Measurements from ENCODE around the gene SHISA8. TPM values are rescaled to one million over a fixed set of nuclear protein-coding genes. Genes with fewer than 3 reads are reported as not detected.
A peak's percentile ranks its signal among the peaks of the same experiment; 100 is the strongest.

SHISA8 gene
- total RNA-seq (under 1 TPM in 3 of 4 donors, not detected in 1; 0.15 to 0.26 (median 0.26) TPM), polyA plus RNA-seq (not detected)
- long read RNA-seq, donor 1, result 0 reads
- long read RNA-seq, donor 2, partial matches to known transcripts, result 1 of 1 reads
- long read RNA-seq, donor 2, other reads (novel, unspliced or antisense), result 0 of 1 reads

GRCh38 chr22:41915035-41915785 is at the start of gene SHISA8:
SHISA8 (minus strand) TSS chr22:41915074; CDS start chr22:41914667, 407 bp downstream.
- peaks cover 15% of the 10 kb centered on the region for H3K4me1 ChIP-seq

GRCh38 chr22:41964112-41964491 is 49.2 kb upstream of the SHISA8 start:
- DNase-seq (no peak), ATAC-seq (no peak)
- H3K27me3 ChIP-seq (ENCODE audit: insufficient read depth in 3 of 3, low read length in 2 of 3), result peaks cover 0 to 2% (median 0%) of the 10 kb centered on the region in 3 donors
- H3K4me1 ChIP-seq, result no peaks in the 10 kb centered on the region
- no peak for TF ChIP-seq CTCF (IDR thresholded peaks at IDR 0.05)
- H3K4me3 ChIP-seq, result no peak overlapping the region
- no peaks in the 10 kb centered on the region for H3K36me3 ChIP-seq (ENCODE audit: insufficient read depth in 1 of 2, low read depth in 1 of 2)
- WGBS, 3 donors, result 67 to 73% (median 73%) methylated on average over 5 of the region's 5 CpGs
- H3K27ac ChIP-seq, result no peak overlapping the region
- intact Hi-C loops (cut with DNase I), result no loop called here
- H3K9me3 ChIP-seq, result no peaks in the 10 kb centered on the region

More at GRCh38 chr22:41915035-41915785, at the start of gene SHISA8:
- intact Hi-C loops (cut with DNase I), result no loop called here
- Histone ChIP-seq H3K4me3 (peak within 1 kb of the TSS; percentile 57), H3K36me3 (ENCODE audit: insufficient read depth in 1 of 2, low read depth in 1 of 2) (no peaks in the 10 kb centered on the region), H3K9me3 (no peaks in the 10 kb centered on the region), H3K27me3 (ENCODE audit: insufficient read depth in 3 of 3, low read length in 2 of 3) (peaks cover 0 to 77% (median 27%) of the 10 kb centered on the region in 3 donors), H3K27ac (no peak within 1 kb of the TSS)
- WGBS, 3 donors, result 9 to 16% (median 10%) methylated on average over 40 to 63 of the region's 63 CpGs
- ATAC-seq (peak in 3 of 4 donors; percentile 33 to 52 (median 40)), DNase-seq (peak; percentile 56 to 66)
- no peak for TF ChIP-seq CTCF (IDR thresholded peaks at IDR 0.05)

GRCh38 chr22:41963453-41964111 is 48.7 kb upstream of the SHISA8 start:
- H3K4me1 ChIP-seq, result no peaks in the 10 kb centered on the region
- intact Hi-C loops (cut with DNase I), result no loop called here
- H3K27ac ChIP-seq, result no peak overlapping the region
- DNase-seq (no peak), ATAC-seq (no peak)
- peaks cover 0 to 2% (median 0%) of the 10 kb centered on the region in 3 donors for H3K27me3 ChIP-seq (ENCODE audit: insufficient read depth in 3 of 3, low read length in 2 of 3)
- WGBS, 3 donors, result 61 to 67% (median 64%) methylated on average over 9 of the region's 9 CpGs
- no peak for TF ChIP-seq CTCF (IDR thresholded peaks at IDR 0.05)
- H3K36me3 ChIP-seq (ENCODE audit: insufficient read depth in 1 of 2, low read depth in 1 of 2), result no peaks in the 10 kb centered on the region
- no peaks in the 10 kb centered on the region for H3K9me3 ChIP-seq
- no peak overlapping the region for H3K4me3 ChIP-seq

GRCh38 chr22:41957941-41958556 is 43.2 kb upstream of the SHISA8 start:
- intact Hi-C loops (cut with DNase I), result no loop called here
- Histone ChIP-seq H3K4me1 (no peaks in the 10 kb centered on the region), H3K36me3 (ENCODE audit: insufficient read depth in 1 of 2, low read depth in 1 of 2) (no peaks in the 10 kb centered on the region), H3K27me3 (ENCODE audit: insufficient read depth in 3 of 3, low read length in 2 of 3) (peaks cover 0 to 5% (median 0%) of the 10 kb centered on the region in 3 donors), H3K4me3 (peak overlapping the region; percentile 41), H3K27ac (no peak overlapping the region), H3K9me3 (no peaks in the 10 kb centered on the region)
- ATAC-seq (peak in 3 of 4 donors; percentile 21 to 38 (median 26)), DNase-seq (no peak)
- 53 to 72% (median 68%) methylated on average over 14 to 23 of the region's 23 CpGs for WGBS, 3 donors
- no peak for TF ChIP-seq CTCF (IDR thresholded peaks at IDR 0.05)
